Osteoblast (primary cell): ENCODE results near the gene CRIM1. TPM values are rescaled to one million over a fixed set of nuclear protein-coding genes. Genes with fewer than 3 reads are reported as not detected.
A peak's percentile ranks its signal among the peaks of the same experiment; 100 is the strongest.

Source experiments
- DNase-seq: peaks from one replicate; pipeline ENCODE4 v3.0.0; 2011; ENCODE audit warnings: low spot score, mixed read lengths; ENCODE audit not compliant: insufficient read length; ENCODE audit errors: missing footprints
- H2AFZ ChIP-seq: 2 replicates; pipeline ENCODE4 v1.6.0; 2011; ENCODE audit warnings: mild to moderate bottlenecking, low read length
- H3K27ac ChIP-seq: 2 replicates; pipeline ENCODE4 v1.5.1; 2011; ENCODE audit warnings: mild to moderate bottlenecking, low read depth, low read length, moderate library complexity
- H3K27me3 ChIP-seq: 2 replicates; pipeline ENCODE4 v1.6.0; 2012; ENCODE audit warnings: mild to moderate bottlenecking, control low read depth, inconsistent platforms, low read length, moderate library complexity; ENCODE audit not compliant: insufficient read depth
- H3K36me3 ChIP-seq: 2 replicates; pipeline ENCODE4 v1.5.1; 2011; ENCODE audit warnings: mild to moderate bottlenecking, low read length, control low read depth, moderate library complexity; ENCODE audit not compliant: insufficient read depth
- H3K4me1 ChIP-seq: 2 replicates; pipeline ENCODE4 v1.5.1; 2011; ENCODE audit warnings: mild to moderate bottlenecking, low read length, control low read depth, moderate library complexity; ENCODE audit not compliant: insufficient read depth
- H3K4me2 ChIP-seq: 2 replicates; pipeline ENCODE4 v1.6.0; 2011; ENCODE audit warnings: mild to moderate bottlenecking, low read length; ENCODE audit not compliant: insufficient read depth
- H3K4me3 ChIP-seq: fragments of 200-600 bp; sonication (generic); 3 replicates; pipeline ENCODE4 v1.5.1; 2012; ENCODE audit warnings: mild to moderate bottlenecking, low read length, inconsistent platforms; ENCODE audit not compliant: insufficient read depth
- H3K79me2 ChIP-seq: 2 replicates; pipeline ENCODE4 v1.6.0; 2012; ENCODE audit warnings: mild to moderate bottlenecking, low read length, control low read depth, inconsistent platforms; ENCODE audit not compliant: insufficient read depth
- H3K9me3 ChIP-seq: 2 replicates; pipeline ENCODE4 v1.5.1; 2011; ENCODE audit warnings: low read depth, low read length, control low read depth
- H4K20me1 ChIP-seq: 2 replicates; pipeline ENCODE4 v1.6.0; 2012; ENCODE audit warnings: mild to moderate bottlenecking, low read length, control low read depth; ENCODE audit not compliant: insufficient read depth
- CTCF ChIP-seq: IDR thresholded peaks from 2 replicates; pipeline ENCODE4 v1.5.1; 2011; ENCODE audit warnings: mild to moderate bottlenecking, low read depth, low read length, moderate library complexity; ENCODE audit errors: extremely low read depth
- total RNA-seq: library from RNA; depleted of rRNA; stranded (reverse); fragments of >200 nt; gene quantifications from 2 replicates; pipeline ENCODE4 v1.2.3, GENCODE V29; 2012

Gene CRIM1
- total RNA-seq, 1 donor, result 362 TPM

GRCh38 chr2:36330473-36331395 lies 24.8 kb upstream of the CRIM1 start:
- DNase-seq, result no peak
- H3K9me3 ChIP-seq, result no peaks in the 10 kb centered on the region
- H2AFZ ChIP-seq, result peak overlapping the region; percentile 49
- no peak for TF ChIP-seq CTCF
- H3K4me1 ChIP-seq, result peaks cover 14% of the 10 kb centered on the region
- H3K79me2 ChIP-seq, result no peaks in the 10 kb centered on the region
- no peak overlapping the region for H3K4me2 ChIP-seq
- H3K27me3 ChIP-seq, result no peaks in the 10 kb centered on the region
- no peak overlapping the region for H3K4me3 ChIP-seq
- H4K20me1 ChIP-seq, result no peaks in the 10 kb centered on the region
- peak overlapping the region; percentile 3 for H3K27ac ChIP-seq
- H3K36me3 ChIP-seq, result no peaks in the 10 kb centered on the region

- H3K4me2 ChIP-seq, result no peak overlapping the region
- no peaks in the 10 kb centered on the region for H3K79me2 ChIP-seq
- H3K4me1 ChIP-seq, result peaks cover 21% of the 10 kb centered on the region
- H2AFZ ChIP-seq, result no peak overlapping the region
- no peak overlapping the region for H3K27ac ChIP-seq
- H4K20me1 ChIP-seq, result no peaks in the 10 kb centered on the region
- TF ChIP-seq CTCF, result peak; percentile 10
- DNase-seq, result no peak
- no peaks in the 10 kb centered on the region for H3K9me3 ChIP-seq
- no peaks in the 10 kb centered on the region for H3K36me3 ChIP-seq
- no peak overlapping the region for H3K4me3 ChIP-seq
- H3K27me3 ChIP-seq, result no peaks in the 10 kb centered on the region
Observed at GRCh38 chr2:36333350-36334012, 22.1 kb upstream of the CRIM1 start.

GRCh38 chr2:36335597-36335996 lies 20.0 kb upstream of the CRIM1 start:
- H3K4me1 ChIP-seq, result peaks cover 29% of the 10 kb centered on the region
- no peak for DNase-seq

More at GRCh38 chr2:36335597-36335996, 20.0 kb upstream of the CRIM1 start:
- TF ChIP-seq CTCF, result no peak
- Histone ChIP-seq H3K79me2 (no peaks in the 10 kb centered on the region), H4K20me1 (no peaks in the 10 kb centered on the region), H3K9me3 (no peaks in the 10 kb centered on the region), H3K27ac (no peak overlapping the region), H3K27me3 (no peaks in the 10 kb centered on the region), H3K4me2 (no peak overlapping the region), H2AFZ (peak overlapping the region; percentile 48), H3K4me3 (no peak overlapping the region), H3K36me3 (no peaks in the 10 kb centered on the region)
